ENCODE results near the gene CEP162. TPM values are rescaled to one million over a fixed set of nuclear protein-coding genes. Genes with fewer than 3 reads are reported as not detected.
"Not testable (repeated sequence)": the region's sequence is repeated elsewhere in the genome, so short reads cannot be mapped to it uniquely, and the experiment has no call there.

CEP162 gene
- total RNA-seq, 4 donors from 2014 or later = 7.5 to 9.3 (median 7.8) TPM

DNA sequence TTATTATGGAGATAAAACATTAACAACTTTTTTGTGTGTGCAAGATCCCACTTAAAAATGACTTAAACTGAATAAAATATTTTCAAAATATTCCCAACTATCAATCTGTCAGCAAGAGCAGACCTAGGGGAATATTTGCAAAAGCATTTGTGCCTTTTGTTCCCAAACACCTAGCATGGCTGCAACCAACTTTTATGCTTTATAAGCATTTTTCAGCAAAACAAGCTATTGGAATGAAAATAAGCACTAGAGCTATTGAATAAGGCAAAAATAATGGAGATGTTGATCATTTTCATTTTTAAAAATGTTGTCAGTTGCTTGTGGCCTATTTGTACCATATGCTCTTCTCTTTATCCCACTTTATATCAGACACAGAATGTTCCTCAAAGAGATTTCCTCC is 28.2 kb upstream of the CEP162 start:
- TF ChIP-seq EP300 (IDR thresholded peaks at IDR 0.05) = no peak
- no peak for DNase-seq (ENCODE audit: extremely low spot score)

DNA sequence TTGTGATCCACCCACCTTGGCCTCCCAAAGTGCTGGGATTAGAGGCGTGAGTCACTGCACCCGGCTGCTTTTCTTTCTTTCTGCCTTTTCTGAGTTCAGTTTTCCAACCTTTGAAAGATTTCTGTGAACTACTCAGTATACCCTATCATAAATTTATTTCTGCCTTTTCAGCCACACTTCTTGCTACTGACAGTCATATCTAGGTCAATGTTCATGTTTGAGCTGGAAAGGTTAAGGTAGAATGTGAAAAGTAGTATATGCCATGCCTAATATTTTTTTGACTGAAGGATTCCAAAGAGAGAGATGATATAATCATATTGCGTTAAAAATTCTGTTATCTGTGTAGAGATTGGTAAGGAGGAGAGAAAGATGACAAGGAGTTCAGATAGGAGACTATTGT is 25.9 kb upstream of the CEP162 start:
- H3K36me3 ChIP-seq = no peaks in the 10 kb centered on the region
- DNase-seq (ENCODE audit: extremely low spot score) = no peak
- no peaks in the 10 kb centered on the region for H3K4me1 ChIP-seq
- H3K9me3 ChIP-seq = no peaks in the 10 kb centered on the region
- 84% methylated on average over 3 of the region's 3 CpGs for WGBS
- no peak overlapping the region for H3K27ac ChIP-seq (replicated peaks in 1 of 4)
- intact Hi-C loops (cut with DNase I) = no loop called here
- no peaks in the 10 kb centered on the region for H3K27me3 ChIP-seq
- no peak overlapping the region for H3K4me3 ChIP-seq
- TF ChIP-seq POLR2A (IDR thresholded peaks at IDR 0.05; ENCODE audit: low read depth) (no peak), EP300 (IDR thresholded peaks at IDR 0.05) (no peak), POLR2AphosphoS5 (IDR thresholded peaks at IDR 0.05) (no peak)
- TF ChIP-seq, protein P1, sequence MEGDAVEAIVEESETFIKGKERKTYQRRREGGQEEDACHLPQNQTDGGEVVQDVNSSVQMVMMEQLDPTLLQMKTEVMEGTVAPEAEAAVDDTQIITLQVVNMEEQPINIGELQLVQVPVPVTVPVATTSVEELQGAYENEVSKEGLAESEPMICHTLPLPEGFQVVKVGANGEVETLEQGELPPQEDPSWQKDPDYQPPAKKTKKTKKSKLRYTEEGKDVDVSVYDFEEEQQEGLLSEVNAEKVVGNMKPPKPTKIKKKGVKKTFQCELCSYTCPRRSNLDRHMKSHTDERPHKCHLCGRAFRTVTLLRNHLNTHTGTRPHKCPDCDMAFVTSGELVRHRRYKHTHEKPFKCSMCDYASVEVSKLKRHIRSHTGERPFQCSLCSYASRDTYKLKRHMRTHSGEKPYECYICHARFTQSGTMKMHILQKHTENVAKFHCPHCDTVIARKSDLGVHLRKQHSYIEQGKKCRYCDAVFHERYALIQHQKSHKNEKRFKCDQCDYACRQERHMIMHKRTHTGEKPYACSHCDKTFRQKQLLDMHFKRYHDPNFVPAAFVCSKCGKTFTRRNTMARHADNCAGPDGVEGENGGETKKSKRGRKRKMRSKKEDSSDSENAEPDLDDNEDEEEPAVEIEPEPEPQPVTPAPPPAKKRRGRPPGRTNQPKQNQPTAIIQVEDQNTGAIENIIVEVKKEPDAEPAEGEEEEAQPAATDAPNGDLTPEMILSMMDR (IDR thresholded peaks at IDR 0.05) = no peak

More for the DNA sequence above, 28.2 kb upstream of the CEP162 start:
- Histone ChIP-seq H3K9me3 (no peaks in the 10 kb centered on the region), H3K36me3 (no peaks in the 10 kb centered on the region), H3K27me3 (no peaks in the 10 kb centered on the region), H3K27ac (replicated peaks in 1 of 4) (no peak overlapping the region), H3K4me1 (no peaks in the 10 kb centered on the region), H3K4me3 (no peak overlapping the region)
- intact Hi-C loops (cut with DNase I) = no loop called here

DNA sequence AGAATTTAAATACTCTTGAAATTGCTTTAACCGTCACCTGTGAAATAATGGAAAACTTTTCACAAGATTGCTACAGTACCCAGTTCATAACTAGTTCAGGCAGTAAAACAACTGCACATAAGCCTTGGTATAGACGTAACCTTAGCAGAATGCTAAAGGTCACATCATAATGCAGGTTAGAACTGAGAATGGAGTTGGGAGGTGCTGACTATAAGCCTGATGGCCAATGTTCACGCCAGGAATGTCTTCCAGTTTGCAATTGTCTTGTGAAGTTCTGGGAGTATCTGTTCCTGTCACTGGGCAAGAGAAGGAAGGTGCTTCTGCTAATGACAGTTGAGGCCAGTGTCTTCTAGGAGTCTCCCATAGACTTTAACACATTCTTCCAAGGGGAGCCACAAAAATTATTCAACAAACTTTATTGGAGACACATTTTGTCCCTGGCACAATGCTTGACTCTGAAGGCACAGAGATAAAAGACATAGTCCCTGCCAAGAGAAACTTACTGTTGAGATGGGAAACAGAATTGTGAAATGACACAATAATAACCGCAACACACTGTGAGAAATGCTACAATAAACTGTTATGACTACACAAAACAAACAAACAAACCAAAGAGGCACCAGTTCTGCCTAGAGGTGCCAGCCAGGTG is 24.6 kb upstream of the CEP162 start:
- Histone ChIP-seq H3K4me1 (no peaks in the 10 kb centered on the region), H3K27me3 (no peaks in the 10 kb centered on the region), H3K9me3 (no peaks in the 10 kb centered on the region), H3K4me3 (no peak overlapping the region), H3K36me3 (no peaks in the 10 kb centered on the region), H3K27ac (replicated peaks in 1 of 4) (no peak overlapping the region)
- no peak for DNase-seq (ENCODE audit: extremely low spot score)
- no peak for TF ChIP-seq POLR2A (IDR thresholded peaks at IDR 0.05; ENCODE audit: low read depth)
- 88% methylated on average over 4 of the region's 4 CpGs for WGBS
- intact Hi-C loops (cut with DNase I) = no loop called here

DNA sequence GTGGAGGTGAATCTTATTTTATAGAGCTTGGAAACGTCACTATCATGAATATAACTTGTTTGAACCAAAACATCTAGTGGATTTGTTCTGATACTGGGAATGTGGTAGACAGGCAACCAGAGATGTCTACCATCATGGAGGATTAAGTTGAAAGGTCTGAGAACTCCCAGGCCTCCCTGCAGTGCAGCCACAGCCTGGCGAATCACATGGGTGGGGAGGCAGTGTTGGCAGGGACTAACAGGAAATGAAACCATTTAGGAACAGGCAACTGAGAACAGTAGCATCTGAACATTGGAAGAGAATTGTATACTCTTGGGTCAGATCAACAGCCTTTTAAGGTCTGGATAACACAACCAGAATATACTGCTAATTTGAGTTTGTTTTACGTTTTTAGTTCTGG is 22.3 kb upstream of the CEP162 start:
- WGBS = 44% methylated on average over 3 of the region's 3 CpGs
- no peak overlapping the region for H3K4me3 ChIP-seq
- no peak for DNase-seq (ENCODE audit: extremely low spot score)
- intact Hi-C loops (cut with DNase I) = no loop called here
- TF ChIP-seq POLR2AphosphoS5 (IDR thresholded peaks at IDR 0.05) (no peak), POLR2A (IDR thresholded peaks at IDR 0.05; ENCODE audit: low read depth) (no peak), EP300 (IDR thresholded peaks at IDR 0.05) (no peak)
- TF ChIP-seq, protein P1 (IDR thresholded peaks at IDR 0.05) = no peak
- no peaks in the 10 kb centered on the region for H3K9me3 ChIP-seq
- H3K36me3 ChIP-seq = no peaks in the 10 kb centered on the region
- no peaks in the 10 kb centered on the region for H3K27me3 ChIP-seq
- H3K27ac ChIP-seq (replicated peaks in 1 of 4) = no peak overlapping the region
- no peaks in the 10 kb centered on the region for H3K4me1 ChIP-seq

DNA sequence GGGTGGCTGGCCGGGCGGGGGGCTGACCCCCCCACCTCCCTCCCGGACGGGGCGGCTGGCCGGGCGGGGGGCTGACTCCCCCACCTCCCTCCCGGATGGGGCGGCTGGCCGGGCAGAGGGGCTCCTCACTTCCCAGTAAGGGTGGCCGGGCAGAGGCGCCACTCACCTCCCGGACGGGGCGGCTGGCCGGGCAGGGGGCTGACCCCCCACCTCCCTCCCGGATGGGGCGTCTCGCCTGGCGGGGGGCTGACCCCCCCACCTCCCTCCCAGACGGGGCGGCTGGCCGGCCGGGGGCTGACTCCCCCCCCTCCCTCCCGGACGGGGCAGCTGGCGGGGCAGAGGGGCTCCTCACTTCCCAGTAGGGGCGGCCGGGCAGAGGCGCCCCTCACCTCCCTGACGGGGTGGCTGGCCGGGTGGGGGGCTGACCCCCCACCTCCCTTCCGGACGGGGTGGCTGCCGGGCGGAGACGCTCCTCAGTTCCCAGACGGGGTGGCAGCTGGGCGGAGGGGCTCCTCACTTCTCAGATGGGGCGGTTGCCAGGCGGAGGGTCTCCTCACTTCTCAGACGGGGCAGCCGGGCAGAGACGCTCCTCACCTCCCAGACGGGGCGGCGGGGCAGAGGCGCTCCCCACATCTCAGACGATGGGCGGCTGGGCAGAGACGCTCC is 17.1 kb upstream of the CEP162 start:
- H3K4me1 ChIP-seq; H3K4me3 ChIP-seq; intact Hi-C loops (cut with DNase I); H3K9me3 ChIP-seq; H3K27me3 ChIP-seq; DNase-seq (ENCODE audit: extremely low spot score); H3K27ac ChIP-seq (replicated peaks in 1 of 4); H3K36me3 ChIP-seq: not testable (repeated sequence)
- WGBS = 89% methylated on average over 13 of the region's 51 CpGs

DNA sequence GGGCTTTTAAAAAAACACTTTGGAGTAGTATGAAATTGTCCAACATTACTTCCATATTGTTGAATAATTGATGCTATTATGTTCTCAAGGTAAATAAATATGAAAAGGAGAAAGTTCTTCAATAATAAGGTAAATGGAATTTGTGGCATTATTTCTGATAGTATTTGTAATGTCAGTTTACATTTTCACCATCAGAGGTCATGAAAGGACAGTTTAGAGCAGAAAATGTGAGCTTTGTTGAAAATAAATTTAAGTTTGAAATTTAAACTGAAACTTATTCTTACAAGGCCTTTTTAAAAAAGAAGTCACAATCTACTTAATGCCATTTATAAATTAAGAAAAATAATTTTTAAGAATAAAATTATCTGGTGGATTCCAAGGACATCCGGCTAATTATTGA is 15.8 kb upstream of the CEP162 start:
- no peak overlapping the region for H3K4me3 ChIP-seq
- TF ChIP-seq POLR2AphosphoS5 (IDR thresholded peaks at IDR 0.05) (no peak), EP300 (IDR thresholded peaks at IDR 0.05) (no peak), POLR2A (IDR thresholded peaks at IDR 0.05; ENCODE audit: low read depth) (no peak)
- TF ChIP-seq, protein P1 (IDR thresholded peaks at IDR 0.05) = no peak
- H3K4me1 ChIP-seq = no peaks in the 10 kb centered on the region
- no peak overlapping the region for H3K27ac ChIP-seq (replicated peaks in 1 of 4)
- WGBS = 94% methylated on average over 1 of the region's 1 CpG
- no peaks in the 10 kb centered on the region for H3K9me3 ChIP-seq
- no peaks in the 10 kb centered on the region for H3K36me3 ChIP-seq
- no peaks in the 10 kb centered on the region for H3K27me3 ChIP-seq
- intact Hi-C loops (cut with DNase I) = no loop called here
- no peak for DNase-seq (ENCODE audit: extremely low spot score)
